NOMO-1 treated with DMSO at 0.1 percent for 48 hours (cell line): ENCODE measurements around the gene LUC7L.
"Not testable (repeated sequence)": the region's sequence is repeated elsewhere in the genome, so short reads cannot be mapped to it uniquely, and the experiment has no call there.

Source experiments
- DNase-seq: peaks from one replicate; lab custom pipeline; 2025; ENCODE audit not compliant: unreplicated experiment; lab: John Stamatoyannopoulos, UW

Gene LUC7L, protein sequence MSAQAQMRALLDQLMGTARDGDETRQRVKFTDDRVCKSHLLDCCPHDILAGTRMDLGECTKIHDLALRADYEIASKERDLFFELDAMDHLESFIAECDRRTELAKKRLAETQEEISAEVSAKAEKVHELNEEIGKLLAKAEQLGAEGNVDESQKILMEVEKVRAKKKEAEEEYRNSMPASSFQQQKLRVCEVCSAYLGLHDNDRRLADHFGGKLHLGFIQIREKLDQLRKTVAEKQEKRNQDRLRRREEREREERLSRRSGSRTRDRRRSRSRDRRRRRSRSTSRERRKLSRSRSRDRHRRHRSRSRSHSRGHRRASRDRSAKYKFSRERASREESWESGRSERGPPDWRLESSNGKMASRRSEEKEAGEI

DNA sequence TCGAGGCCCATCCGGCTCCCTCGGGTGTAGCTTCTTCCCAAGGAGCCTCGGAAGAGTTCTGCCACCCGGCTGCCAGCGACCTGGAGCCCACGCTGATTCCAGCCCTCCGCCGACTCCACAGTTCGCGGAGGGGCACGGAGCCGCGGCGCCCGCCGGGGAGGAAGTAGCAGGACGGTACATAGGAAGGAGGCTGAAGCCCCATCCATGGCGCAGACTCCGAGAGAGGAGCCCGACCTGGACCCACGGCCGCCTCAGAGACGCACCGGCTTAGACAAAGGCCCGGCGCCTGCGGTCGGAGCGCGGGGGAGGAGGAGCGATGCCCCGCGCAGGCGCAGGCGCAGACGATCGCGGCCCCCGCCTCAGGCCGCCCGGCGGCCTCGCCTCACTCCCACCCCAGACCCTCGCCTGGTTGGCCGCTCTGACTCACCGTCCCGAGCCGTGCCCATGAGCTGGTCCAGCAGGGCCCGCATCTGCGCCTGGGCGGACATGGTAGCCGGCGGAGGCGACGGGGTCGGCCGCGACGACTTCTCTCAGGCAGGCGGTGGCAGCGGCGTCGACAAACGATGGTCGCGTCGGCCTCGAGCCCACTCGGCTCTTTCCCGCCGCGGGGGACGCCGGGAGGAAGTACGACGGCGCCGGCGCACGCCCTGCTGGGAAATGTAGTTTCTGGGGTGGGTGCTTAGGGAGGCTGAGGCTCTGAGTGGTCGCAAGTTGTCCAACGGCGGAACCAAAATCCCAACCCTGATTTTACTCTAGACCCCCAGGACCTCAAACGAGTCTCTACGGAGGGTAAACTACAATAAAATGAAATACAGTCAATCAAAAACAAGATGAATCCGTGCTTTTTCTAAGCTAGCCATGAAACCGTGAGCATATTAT lies at the start of gene LUC7L:
TSS of gene LUC7L (minus strand) at position 598 of the 879 bp plus-strand sequence. CDS start at position 488, 110 bp downstream.
- peak; percentile 62 for DNase-seq

DNA sequence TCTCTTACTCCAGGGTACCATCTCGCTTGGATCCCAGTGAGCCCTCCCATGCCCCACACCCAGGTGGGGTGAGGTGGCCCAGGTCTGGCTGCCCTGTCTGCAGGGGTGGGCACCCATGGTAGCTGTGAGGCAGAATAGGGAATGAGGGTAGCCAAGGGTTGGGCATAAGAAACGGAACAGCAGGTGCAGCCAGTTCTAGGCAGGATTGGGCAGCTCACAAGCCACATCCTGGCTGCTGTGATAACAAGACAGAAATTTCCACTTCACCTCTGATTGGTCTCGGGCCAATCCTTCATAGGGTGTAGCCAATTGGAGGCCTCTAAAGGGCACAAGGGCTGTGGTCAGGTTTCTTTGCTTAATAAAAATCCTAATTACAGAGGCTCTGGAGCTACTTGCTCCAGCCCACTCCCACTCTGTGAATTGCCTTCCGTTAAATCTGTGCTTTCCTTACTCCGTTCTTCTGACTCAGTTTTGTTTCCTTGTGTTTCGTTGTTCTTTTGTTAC lies 49.7 kb upstream of the LUC7L start:
- peak; percentile 6 for DNase-seq

DNA sequence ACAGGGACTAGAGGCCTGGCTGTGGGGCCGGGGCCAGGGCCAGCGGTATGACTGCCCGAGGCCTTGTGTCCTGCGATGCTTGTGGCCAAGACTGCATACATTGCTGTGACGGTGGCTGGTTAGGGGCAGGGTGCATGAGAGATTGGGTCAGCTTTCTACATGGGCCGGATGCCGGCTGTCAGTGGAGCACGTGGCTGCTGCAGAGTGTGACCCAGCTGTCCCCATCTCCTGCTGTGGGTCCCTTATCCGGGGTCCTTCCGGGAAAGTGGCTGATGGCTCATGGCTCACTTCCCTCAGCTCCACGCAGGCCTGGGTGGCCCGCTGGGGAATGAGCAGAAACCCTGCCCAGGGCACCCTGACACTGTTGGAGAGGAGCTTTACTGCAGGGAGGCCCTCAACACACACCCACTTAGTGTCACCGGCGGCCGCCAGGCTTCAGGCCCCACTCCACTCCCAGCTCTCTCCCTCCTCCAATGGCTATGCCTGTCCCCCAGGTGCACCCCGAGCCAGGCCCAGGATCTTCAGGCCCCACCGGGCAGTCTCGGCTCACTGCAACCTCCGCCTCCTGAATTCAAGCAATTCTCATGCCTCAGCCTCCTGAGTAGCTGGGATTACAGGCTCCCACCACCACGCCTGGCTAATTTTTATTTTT lies 47.3 kb upstream of the LUC7L start:
- no peak for DNase-seq

- no peak for DNase-seq
These were observed 46.6 kb upstream of the LUC7L start, which contains the start of gene RGS11 for GRCh38 chr16:275786-276232. Gene RGS11 (minus strand): TSS chr16:275944. CDS start chr16:275911, 33 bp downstream.

- DNase-seq, result no peak
These were observed 45.9 kb upstream of the LUC7L start for GRCh38 chr16:275041-275641.

DNA sequence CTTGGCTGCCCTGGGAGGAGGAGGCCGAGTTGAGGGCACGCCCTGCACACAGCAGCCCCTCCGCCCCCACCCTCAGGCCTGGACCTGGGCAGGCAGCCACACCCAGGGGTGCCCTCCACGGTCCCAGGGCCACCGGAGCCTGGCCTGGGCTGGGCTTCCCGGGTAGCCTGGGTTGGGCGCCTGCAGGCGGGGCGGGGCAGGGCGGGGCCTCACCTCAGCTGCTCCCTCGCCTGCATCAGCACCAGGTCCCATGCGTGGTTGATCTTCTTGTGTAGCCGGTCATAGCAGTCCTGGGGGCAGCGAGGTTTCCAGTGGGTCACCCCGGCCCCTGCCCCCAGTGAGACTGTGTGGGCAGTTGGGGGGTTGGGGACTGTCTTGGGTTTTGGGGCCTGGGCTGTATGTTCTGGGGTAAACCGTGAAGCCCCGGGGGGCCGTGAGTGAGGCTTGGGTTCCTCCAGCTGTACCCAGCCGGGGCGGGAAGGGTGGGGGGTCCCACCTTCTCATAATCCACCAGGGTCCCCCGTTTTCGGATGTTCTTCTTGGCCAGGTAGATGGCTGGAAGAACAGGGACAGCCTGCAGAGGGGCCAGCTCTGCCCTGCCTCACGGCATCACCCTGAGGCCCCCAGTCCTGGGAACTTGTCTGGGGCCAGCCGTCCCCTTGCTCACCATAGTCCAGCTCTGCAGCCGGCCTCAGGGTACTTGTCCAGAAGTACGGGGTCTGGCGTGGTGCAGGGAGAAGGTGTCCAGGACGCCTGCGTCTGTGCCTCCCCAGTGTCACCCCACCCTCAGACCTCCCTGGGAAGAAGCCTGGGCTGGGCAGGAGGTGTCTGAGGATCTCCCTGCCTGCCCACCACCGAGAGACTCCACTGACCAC lies 44.5 kb upstream of the LUC7L start:
- DNase-seq, result no peak

DNA sequence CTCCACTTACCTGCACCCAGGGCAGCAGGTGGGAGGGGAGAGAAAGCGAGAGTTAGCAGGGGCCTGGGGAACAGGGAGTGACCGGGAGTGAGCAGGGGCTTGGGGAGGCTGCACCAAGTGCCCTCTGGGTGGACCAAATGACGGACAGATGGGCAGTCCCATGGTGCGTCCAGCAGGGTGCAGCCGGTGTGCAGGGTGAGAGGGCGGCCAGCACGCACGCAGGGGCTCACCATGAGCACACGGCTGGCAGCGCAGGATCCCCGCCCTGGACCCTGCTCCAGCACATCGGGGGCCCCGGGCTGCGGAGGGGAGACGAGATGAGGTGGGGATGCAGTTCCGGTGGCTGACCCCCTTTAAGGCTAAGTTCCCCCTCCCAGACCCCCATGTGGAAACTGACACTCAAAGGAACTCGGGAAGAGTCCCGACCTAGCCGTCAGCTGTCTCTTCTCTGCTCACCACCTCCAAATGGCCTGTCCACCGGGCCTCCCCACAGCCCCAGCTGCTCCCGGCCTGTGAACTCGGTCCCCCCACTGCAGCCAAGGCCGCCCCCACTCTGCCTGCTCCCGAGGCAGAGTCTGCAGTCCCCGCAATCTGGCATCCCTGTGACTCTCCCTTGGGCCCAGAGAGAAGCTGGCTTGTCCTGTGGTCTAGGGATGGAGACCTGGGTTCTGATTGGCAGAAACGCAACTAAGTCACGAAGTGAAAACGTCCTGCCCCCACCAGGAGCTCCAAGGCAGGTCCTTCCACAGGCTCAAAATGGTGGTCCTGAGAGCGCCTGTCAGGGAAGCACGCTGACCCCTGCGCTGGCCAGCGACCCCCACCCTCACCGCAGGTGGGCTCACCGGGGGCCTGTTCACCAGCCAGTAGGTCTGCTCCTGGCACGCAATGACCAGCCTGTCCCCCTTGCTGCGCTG lies 43.6 kb upstream of the LUC7L start:
- DNase-seq, result no peak

DNA sequence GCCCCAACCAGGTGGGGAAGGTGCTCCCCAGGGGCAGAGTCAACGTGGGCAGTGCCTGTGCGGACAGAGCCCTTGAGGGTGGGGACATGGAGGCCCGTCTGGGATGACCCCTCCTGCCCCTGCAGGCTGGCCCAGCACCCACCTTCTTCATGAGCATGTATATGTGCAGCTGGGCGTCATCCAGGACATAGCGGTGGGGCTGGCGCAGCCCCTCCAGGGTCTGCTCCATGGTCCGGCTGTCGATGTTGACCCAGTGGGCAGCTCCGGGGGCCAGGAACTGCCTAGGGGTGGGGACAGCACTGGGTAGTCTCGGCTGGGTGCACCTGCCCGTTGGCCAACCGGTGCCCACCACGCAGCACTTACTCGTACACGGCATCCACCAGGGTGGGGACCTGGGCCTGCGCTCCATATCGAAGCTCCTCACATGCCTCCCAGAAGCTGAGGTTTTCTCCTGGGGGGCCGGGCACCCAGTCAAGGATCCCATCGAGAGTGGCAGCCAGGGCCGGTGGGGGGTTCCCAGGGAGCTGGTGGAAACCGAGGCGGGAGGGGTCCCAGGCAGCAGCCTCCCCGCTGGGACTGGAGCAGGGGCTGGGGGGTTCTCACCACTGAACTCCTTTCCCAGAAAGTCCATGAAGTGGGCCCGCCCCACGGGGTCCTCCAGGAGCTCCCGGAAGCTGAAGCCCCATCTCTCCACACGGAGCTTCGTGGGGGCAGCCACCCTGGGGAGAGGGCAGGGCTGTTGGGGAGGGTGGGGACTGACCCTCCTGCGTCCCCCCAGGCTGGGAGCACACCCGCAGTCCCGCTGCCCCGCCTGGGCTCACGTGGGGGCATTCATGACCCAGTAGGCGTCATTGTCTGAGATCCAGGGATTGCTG lies 41.4 kb upstream of the LUC7L start:
- no peak for DNase-seq

GRCh38 chr16:269061-269796 lies 40.0 kb upstream of the LUC7L start:
- no peak for DNase-seq

DNA sequence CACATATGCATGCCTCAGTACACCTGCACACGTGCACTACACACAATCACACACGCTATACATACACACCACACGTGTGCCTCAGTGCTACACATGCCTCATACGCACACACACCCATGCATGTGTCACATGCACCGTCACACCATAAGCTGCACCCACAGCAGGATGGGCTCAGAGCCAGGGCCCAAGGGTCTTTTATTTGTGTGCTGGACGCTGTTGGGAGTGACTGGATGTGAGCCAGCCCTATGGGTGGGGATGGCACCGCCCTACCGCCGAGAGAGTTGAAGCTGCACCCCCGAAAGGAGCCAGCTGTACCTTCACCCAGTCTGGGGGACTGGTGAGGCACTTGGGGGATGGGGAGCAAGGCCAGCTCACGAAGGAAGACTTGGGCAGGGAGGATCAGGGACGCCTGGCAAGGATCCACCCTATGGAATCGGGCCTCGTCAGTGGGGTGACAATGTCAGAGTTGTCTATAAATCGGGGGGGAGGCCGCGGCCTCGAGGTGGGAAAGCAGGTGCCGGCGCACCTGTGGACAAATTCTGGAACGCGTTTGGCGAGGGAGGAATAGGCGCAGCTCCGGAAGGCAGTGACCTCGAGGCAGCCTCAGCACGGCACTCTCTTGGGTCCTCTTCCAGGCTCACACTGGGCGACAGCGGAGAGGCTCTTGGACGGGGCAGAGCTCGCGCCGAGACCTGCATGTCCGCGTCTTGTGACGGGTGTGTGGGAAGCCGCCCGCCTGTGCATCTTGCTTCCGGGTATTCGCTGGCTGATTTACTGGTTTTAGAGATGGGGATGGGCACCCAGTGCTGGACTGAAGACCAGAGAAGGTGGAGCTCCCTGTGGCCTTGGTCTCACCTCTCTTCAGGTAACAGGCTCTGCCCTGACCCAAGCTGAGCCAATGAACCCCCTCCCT lies 39.1 kb upstream of the LUC7L start:
- DNase-seq, result no peak

DNA sequence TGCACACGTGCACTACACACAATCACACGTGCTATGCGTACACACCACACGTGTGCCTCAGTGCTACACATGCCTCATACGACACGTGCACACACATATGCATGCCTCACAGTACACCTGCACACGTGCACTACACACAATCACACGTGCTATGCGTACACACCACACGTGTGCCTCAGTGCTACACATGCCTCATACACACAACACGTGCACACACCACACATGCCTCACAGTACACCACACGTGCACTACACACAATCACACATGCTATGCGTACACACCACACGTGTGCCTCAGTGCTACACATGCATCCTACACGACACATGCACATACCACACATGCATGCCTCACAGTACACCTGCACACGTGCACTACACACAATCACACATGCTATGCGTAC lies 38.3 kb upstream of the LUC7L start:
- DNase-seq, result not testable (repeated sequence)

DNA sequence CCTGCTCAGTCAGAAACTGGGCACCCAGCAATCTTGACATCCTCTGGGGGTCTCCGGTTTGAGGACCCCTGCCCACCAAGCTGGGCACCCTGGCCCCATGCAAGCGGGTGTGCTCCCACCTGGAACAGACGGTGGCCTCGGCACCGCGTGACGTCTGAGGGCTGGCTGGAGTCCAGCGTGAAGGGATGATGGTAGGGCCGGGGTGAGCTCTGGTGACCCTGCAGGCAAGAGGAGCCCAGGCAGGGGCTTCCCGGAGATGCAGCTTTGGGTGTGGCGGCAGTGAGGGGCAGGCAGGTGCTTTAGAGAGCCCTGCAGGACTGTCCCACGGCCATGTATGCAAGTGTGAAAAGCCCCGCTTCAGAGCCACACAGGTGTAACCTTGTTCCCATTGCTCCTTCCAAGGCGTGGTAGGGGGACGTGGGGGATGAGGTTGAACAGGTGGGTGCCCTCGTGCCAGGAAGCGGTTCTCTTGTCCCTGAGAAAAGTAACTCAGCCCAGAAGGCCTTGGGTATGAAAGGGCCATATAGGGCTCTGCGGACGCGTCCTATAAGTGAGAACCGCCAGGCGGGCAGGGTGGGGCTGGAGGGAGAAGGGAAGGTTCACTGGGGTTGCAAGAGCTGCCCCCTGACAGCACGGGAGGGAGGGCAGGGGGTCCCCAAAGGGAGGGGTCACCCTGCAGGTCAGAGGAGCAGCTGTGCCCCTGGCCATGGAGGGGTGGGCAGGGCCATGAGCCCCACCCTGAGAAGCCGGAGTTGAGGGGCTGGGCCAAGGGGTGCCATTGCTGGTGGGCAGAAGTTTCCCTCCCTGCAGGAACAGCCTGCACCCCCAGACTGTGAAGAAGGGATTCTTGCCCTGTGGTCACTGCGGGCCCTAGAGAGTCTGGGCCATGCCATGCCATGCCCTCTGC lies 37.3 kb upstream of the LUC7L start:
- DNase-seq, result no peak

- DNase-seq, result no peak
These were observed 36.5 kb upstream of the LUC7L start for GRCh38 chr16:265711-266110.

DNA sequence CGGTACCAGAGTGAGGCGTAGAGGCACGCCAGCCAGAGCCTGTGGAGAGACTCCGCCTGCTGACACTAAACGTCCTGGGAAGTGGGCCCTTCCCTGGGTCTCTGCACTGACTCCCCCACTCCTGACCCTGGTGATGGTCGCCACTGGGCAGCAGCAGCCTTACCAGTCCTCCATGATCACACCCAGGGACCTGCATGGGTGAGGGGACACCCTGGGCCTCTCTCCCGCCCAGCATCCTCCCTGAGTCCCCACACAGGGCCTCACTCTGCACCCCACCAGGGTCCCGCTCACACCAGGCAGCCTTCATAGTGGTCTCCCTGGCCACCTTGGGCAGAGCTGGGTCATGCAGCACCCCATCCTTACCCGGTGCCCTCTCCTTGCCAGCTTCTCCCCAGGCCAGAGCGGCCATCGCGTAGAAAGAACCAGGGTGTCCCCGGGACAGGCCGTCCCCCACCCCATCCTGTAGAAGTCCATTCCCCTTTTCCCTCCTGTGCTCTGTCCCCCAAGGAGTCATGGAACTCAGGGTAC lies 35.8 kb upstream of the LUC7L start:
- DNase-seq, result no peak

DNA sequence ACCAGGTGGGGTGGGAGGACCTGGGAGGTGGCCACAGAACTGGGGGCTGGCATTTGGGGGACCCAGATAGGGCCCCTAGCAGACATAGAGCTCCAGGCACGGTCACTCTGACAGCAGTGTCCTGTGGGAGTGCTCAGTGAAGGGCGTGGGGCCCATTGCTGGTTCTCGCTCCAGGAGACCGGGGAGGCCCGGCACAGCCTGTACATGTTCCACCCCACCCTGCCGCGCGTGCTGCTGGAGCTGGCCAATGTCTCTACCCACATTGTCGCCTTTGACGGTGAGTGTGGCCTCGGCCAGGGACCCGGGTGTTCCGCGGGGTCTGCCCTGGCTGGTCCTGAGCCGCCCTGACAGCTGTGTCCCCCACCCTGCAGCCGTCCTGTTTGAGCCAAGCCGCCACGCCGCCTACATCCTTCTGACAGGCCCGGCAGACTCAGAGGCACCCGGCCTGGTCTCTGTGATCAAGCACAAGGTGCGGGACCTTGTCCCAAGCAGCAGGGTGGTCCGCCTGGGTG lies 35.2 kb upstream of the LUC7L start:
- no peak for DNase-seq
